Stimulated activated CD4-positive, alpha-beta T cell treated with anti-CD3 and anti-CD28 coated beads, Interleukin-1b, Interleukin-23, amount 100 ng/mL, for 4 hours (primary cell): ENCODE results near the gene PTK6.
A peak's percentile ranks its signal among the peaks of the same experiment; 100 is the strongest.
"Not testable (repeated sequence)": the region's sequence is repeated elsewhere in the genome, so short reads cannot be mapped to it uniquely, and the experiment has no call there.

Experiments
- DNase-seq, 2 donors: peaks; one replicate each; pipeline ENCODE4 v3.0.0-alpha.2; 2020; ENCODE audit warnings: low read depth in 2 of 2

The PTK6 gene

GRCh38 chr20:63568986-63569949 is 32.1 kb upstream of the PTK6 start:
- DNase-seq = no peak

- no peak for DNase-seq
These were observed 31.2 kb upstream of the PTK6 start for GRCh38 chr20:63568170-63568981.

DNA sequence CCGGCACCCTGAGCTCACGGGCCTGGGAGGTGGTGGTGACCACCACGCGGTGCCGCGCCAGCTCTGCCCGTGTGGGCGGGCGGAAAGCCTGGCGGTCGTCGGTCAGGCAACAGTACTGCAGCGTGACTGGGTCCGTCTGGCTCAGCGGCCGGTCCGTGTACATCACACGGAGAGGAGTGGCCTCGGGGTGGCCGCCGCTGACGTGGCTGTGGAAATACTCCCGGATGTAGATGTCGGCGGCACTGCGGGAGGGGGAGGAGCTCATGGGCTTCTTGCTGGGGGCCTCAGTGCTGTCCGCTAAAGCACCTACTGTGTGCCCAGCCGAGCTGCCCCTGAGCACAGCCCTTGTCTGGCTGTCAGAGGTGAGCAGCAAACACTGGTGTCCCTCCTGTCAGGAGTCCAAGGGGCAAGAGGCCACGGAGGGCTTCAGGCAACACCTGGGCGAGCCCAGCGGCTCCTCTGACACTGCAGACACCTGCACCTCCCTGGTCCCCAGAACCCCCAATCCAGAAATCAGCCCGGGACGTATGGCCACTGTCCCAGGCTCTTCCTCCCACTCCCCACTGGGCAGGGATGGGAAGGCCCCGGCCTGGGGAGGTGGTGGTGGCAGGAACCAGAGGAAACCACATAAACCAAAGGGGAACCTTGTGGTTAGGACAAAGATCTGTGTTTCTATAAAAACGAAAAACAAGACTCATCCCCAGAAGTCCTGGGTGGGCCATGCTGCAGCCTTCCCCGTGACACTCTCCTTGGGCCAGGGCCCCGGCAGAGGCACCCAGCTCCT is 30.4 kb upstream of the PTK6 start:
- peak in 1 of 2 donors; percentile 18 for DNase-seq

DNA sequence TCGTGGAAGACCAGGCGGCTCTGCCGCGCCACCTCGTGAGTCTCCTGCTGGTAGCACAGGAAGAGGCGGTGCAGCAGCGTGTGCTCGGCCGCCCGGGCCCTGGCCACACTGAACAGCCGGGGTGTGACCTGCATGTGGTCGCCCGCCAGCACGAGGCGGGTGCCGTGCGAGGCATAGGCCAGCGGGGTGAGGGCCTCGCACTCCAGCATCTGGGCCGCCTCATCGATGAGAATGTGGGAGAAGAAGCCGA is 29.9 kb upstream of the PTK6 start:
- no peak for DNase-seq

GRCh38 chr20:63566395-63567135 is 29.4 kb upstream of the PTK6 start:
- no peak for DNase-seq

DNA sequence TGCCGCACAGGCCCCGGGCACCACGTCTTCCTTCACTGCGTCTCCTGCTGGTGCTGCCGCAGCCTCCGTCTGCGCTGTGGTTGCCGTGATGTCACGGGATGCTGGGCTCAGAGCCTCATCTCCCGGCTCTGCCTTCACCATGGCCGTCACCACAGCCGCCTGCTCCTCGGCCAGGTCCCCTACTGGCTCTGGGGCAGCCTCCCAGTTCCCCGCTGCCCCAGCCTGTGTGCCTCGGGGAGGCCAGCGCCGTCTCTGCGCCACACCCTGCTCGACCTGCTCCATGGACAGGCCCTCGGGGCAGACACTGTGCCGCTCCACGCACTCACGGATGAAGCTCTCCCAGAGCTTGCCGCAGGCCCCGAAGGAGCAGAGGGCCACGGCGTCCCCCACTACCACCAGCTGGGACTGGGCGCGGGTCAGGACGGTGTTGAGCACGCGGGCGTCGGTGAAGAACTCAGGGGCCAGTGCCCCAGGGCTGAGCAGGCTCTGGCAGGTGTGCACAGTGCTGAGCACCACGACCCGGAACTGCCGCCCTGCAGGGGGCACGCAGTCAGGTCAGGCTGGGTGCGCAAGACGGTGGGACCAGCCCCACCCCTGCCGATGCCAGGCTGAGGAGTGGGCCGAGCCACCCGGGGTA is 28.6 kb upstream of the PTK6 start:
- no peak for DNase-seq

GRCh38 chr20:63565021-63565698 is 28.0 kb upstream of the PTK6 start:
- no peak for DNase-seq

GRCh38 chr20:63564036-63564810 is 27.0 kb upstream of the PTK6 start:
- no peak for DNase-seq

- DNase-seq = no peak
These were observed 26.2 kb upstream of the PTK6 start for GRCh38 chr20:63563225-63563935.

- DNase-seq = no peak
These were observed 25.5 kb upstream of the PTK6 start for GRCh38 chr20:63562461-63563224.

DNA sequence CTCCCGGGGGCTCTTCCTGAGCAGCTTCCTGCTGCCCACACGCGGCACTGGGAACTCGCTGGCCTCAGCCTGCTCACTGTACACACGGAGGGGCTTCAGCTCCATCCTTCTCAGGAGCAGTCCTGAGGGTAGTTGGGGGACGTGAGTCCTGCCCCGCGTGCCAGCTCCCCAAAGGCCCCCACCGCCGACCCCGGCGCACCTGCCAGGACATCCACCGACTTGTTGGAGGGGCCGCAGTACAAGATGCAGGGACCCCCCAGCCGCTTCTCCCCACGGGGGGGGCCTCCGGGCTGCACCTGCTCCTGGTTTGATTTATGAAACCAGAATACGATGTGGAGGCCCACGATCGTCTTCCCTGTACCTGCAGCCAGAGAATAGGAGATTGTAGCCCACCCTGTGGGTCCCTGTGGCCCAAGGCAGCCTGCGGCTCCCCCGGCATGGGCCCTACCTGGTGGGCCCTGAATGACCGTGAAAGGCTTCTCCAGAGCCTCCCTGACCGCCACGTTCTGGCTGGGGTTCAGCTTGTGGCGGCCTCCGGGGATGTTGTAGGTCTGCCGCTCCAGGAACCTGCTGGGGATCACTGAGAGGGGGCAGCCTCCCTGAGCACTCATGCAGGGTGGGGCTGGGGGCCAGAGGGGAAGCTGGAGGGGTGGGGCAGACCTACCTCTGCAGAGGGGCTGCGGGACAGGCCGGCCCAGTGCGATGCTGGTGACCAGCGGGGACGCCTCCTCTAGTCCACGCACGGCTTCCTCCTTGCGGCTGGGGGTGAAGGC is 24.6 kb upstream of the PTK6 start:
- no peak for DNase-seq

GRCh38 chr20:63560856-63561609 is 23.9 kb upstream of the PTK6 start:
- DNase-seq = no peak

DNA sequence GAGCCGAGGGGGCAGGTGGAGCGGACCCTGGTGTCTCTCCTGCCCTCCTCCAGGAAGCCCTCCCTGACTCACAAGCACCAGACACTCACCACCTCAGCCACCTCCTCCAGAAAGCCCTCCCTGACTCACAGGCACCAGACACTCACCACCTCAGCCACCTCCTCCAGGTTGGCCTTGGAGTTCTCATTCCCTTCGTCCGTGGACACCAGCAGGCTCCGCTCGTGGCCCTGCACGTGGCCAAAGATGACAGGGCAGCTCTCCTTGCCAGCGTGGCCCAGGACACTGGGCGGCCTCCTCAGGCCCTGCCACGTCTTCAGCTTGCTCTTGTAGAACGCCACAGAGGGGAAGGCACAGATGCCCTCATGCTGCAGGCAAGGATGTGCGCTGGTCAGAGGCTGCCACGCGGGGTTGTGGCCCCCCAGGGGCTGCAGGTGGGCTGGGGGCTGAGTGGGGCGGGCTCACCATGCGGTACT is 23.2 kb upstream of the PTK6 start:
- no peak for DNase-seq

DNA sequence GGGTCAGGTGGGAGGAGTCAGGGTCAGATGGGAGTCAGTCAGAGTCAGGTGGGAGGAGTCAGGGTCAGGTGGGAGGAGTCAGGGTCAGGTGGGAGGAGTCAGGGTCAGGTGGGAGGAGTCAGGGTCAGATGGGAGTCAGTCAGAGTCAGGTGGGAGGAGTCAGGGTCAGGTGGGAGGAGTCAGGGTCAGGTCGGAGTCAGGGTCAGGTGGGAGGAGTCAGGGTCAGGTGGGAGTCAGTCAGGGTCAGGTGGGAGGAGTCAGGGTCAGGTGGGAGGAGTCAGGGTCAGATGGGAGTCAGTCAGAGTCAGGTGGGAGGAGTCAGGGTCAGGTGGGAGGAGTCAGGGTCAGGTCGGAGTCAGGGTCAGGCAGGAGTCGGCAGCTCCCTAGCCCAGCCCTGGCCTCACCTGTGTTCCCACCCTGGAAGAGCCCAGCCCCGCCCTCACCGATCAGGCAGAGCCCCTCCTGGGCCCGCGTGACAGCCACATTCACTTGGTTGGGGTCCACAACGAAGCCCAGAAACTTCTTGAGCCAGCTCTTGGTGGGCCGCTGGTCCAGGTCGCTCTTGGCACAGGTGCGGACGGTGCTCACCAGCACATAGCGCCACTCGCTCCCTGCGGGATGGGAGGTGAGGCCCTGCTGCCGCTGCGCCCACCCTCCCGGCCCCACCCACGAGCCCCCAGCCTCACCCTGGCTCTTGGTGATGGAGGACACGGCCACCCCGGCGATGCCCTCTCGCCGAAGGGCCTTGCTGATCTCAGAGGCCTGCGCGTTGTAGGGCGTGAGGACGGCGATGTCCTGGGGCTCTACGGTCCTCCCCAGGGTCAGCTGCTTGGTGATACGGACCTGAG is 22.5 kb upstream of the PTK6 start:
- not testable (repeated sequence) for DNase-seq

GRCh38 chr20:63558804-63559484 is 21.8 kb upstream of the PTK6 start:
- no peak for DNase-seq
